OCI-M2 (cell line): ENCODE measurements around the gene RAB3C.
"Not testable (repeated sequence)": the region's sequence is repeated elsewhere in the genome, so short reads cannot be mapped to it uniquely, and the experiment has no call there.

Source experiments
- DNase-seq: peaks from one replicate; lab custom pipeline; 2025; ENCODE audit not compliant: unreplicated experiment; lab: John Stamatoyannopoulos, UW

RAB3C gene

DNA sequence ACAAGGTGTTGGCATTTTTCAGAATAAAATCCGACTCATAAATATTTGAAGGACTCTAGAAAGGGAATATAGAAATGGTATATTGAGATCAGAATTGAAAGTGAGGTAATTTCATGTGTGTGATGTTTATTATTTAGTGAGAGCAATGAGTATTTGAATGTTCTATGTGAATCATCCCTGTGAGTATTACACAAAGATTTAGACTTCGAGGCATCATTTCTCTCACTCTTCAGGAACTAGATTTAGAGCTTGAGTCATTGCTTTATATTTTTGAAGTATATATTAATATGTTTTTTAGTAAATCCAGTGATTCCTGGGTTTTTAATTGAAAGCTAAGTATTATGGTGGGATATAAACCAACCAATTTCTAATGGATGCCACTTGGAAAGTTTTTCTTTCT is 91.2 kb downstream of the RAB3C start:
- no peak for DNase-seq

DNA sequence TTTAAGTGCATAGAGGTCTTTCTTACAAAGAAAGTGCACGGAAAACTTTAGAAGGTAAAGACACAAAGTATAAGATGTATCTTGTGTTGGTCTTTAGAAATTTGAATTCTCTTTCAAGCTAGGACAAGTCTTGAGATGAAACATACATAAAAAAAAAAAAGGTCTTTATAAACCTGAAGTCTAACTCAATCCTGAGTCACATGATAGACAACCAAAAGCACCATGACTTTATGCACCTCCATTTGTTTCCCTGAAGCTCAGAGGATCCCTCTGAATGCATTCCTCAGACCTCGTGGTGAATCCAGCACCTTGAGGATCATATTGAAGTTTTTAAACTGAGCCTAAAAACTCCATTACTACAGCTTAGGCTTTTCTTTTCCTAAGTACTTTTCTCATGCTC is 91.8 kb downstream of the RAB3C start:
- DNase-seq, result no peak

DNA sequence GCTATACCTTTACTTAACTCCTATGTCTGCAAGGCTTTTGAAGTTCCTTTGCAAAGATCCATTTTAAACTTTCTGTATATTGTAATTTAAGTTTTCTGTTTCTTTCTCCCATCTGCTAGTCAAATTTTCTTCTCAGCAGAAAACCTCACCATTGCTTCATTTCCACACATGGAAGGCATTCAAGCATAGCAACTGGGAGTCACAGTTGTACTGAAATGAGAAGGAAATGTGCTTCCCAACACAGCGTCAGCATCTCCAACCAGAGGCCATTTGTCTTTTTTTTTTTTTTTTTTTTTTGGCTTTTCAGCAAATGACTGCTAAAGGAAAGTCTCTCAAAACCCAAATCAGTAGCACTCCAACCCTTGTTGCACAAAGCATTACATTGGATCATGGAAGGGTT is 92.5 kb downstream of the RAB3C start:
- DNase-seq, result no peak

DNA sequence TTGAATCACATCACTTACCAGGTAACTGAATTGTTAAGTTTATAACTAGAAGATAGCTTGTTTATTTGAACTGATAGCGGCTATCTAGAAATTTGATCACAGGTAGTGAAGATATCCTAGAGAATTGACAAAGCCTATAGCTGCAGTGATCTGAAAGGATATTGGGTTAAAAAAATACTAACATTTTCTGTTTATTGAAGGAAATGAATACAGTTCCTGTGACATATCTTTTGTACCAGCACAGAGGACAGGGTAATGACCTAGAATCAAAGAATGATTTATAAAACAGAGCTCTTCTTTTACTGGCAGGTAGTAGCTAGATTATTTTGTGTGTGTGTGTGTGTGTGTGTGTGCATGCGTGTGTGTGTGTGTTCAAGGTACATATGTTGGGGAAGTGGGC is 94.8 kb downstream of the RAB3C start:
- DNase-seq, result no peak

DNA sequence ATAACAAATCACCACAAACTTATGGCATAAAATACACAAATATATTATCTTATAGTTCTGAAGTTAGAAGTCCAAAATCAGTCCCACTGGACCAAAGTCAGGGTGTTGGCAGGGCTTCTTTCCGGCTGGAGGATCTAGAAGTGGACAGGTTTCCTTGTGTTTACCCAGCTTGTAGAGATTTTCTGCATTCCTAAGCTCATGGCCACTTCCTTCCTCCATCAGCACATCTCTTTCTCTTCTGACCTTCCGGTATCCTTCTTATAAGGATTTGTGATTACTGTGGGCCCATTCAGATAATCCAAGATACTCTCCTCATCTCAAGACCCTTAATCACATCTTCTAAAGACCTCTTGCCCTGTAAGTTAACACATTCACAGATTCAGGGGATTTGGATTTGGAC is 97.6 kb downstream of the RAB3C start:
- no peak for DNase-seq

DNA sequence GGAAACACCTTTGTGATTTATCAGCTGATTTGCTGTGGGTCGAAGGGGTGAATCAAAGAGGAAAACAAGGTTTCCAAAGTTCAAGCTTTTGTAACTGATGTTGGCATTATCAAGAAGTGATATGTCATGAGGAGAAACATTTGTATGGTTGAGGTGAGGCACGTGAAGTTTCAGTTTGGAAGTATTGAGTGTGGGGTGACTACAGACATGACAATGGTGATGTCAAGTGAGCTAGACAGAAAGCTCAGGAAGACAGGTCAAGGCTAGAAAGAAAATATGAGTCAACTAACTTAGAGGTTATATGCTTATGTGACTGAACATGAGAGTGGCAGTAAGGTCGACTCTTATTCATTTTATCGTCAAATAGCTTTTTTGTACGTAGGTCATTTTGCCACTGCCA is 99.1 kb downstream of the RAB3C start:
- no peak for DNase-seq

DNA sequence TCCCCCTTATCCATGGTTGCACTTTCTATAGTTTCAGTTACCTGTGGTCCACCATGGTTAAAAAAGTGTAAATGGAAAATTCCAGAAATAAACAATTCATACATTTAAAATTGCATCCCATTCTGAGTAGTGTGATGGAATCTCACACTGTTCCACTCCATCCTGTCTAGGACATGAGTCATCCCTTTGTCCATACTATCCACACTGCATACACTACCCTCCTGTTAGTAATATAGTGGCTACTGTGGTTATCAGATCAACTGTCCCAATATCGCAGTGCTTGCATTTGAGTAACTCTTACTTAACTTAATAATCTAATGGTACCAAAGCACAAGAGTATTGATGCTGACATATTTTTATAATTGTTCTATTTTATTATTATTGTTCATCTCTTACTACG is 100.7 kb downstream of the RAB3C start:
- DNase-seq, result no peak

DNA sequence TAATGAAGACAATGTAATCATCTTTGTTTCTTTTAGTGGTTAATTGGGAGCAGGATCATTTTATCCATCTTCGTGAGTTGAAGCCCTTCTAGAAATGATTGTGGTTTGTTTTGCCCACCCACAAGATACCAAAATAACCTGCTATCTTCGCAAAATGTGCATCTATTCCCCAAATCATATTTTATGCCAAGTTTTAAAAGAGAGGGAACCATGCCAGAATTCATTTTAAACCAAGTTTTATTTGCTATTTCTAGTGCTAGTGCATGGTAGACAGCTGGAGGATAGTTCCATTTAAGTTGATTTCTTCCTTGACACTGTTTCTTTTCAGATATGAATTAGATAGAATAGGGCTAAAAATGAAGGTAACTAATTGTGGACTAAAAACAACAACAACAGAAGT is 104.2 kb downstream of the RAB3C start:
- no peak for DNase-seq

DNA sequence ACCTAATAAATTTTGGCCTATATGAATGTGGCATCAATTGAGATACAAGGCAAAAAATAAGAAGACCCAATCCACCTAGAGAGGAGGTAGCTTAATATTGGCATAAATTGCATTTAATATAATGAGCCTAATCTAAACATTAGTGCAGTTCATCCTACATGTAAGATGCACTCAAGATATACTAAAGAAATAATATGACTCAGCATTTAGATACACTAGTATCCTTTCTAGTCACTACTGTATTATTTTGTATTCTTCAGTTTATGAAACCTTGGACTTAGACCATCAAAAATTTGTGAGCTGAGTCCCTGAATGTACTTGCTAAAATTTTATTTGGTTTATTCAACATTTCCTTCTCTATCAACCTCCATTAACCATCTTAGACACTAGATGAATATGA is 104.7 kb downstream of the RAB3C start:
- DNase-seq, result no peak

DNA sequence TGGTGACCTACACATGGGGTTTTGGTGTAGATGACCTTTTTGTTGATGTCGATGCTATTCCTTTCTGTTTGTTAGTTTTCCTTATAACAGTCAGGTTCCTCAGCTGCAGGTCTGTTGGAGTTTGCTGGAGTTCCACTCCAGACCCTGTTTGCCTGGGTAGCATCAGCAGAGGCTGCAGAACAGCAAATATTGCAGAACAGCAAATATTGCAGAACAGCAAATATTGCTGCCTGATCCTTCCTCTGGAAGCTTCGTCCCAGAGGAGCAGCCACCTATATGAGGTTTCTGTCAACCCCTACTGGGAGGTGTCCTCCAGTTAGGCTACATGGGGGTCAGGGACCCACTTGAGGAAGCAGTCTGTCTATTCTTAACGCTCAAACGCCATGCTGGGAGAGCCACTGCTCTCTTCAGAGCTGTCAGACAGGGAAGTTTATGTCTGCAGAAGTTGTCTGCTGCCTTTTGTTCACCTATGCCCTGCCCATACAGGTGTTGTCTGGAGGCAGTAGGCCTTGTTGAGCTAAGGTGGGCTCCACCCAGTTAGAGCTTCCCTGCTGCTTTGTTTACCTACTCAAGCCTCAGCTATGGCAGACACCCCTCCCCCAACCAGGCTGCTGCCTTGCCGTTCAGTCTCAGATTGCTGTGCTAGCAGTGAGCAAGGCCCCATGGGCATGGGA is 116.3 kb downstream of the RAB3C start:
- not testable (repeated sequence) for DNase-seq

DNA sequence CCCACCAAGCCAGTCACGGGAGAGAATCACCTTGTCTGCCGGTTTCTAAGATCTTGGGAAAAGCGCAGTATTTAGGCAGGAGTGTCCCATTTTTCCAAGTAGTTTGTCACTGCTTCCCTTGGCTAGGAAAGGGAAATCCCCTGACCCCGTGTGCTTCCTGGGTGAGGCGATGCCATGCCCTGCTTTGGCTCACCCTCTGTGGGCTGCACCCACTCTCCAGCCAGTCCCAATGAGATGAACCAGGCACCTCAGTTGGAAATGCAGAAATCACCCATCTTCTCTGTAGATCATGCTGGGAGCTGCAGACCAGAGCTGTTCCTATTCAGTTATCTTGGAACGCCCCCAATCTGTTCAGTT is 116.9 kb downstream of the RAB3C start:
- no peak for DNase-seq

DNA sequence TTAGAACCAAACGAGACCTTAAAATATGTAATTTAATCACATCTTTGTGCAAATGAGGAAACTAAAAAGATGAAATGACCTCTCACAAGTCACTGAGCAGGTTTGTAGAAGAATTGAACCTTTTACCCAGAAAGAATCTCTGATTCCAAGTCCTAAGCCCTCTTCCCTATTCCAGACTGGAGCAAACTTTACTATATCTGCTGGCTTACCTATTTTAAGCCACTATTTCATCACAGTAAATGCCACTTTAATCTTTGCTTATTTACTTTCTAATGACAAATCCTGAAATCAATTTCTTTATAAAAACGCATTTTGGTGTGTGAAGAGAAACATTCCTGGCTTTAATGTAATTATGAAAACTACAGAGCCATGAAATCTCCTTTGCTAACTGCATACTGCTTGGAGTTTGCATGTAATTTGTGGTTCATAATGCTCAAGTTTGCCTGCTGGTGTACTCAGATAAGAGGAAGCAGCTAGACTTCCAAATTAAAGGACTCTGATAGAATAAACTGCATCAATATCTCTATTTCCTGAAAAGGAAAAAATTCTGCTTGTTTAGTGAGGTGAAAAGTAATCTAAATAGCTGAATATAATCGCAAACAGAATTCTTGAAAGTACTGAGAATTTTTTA is 121.2 kb downstream of the RAB3C start:
- DNase-seq, result no peak

DNA sequence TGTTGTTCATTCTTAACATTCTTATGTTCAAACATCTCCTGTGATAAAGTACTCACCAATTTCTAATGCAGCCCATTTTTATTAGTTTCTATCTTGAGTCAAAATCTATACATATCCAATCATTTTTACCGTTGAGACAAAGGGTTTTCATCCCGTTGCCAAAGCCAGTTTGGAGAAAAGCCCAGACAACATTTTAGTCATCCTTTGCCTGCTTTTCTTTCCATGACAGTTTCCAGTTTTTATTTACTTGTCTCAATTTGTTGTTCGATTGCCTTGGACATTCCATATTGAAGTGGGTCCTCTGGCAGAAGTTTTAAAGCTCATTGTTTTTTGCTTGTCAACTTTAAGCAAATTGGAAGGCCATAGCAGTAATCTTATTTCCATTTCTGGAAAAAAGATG is 123.9 kb downstream of the RAB3C start:
- no peak for DNase-seq

DNA sequence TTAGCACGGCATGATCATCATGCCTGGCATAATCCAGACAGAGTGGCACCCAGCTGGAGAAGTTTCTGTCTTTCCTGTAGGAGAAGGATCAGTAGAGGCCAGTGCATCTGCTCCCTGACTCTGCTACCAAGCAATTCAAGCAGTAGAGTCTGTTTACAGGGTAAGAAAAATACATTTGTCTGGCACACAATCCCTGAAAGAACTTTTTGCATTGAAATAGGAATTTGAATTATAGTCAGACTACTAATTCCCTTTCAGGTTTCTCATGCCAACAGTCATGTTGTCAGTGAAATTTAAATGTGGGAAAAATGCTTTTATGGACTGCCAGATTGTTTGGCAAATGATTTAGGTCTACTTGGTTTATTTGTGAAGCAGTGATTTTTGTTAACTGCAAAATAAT is 125.6 kb downstream of the RAB3C start:
- DNase-seq, result no peak

DNA sequence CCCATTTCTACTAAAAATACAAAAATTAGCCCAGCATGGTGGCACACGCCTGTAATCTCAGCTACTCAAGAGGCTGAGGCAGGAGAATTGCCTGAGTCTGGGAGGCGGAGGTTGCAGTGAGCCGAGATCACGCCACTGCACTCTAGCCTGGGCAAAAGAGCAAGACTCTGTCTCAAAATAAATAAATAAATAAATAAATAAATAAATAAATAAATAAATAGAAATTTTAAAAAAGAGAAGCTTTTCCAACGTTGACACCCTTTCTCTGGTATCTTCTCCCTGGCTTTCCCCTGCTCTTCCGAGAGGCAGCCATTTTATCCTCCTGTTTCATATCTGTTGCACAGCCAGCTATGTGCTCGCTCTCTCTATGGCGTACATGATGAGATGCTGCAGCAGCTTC is 127.5 kb downstream of the RAB3C start:
- DNase-seq, result not testable (repeated sequence)

DNA sequence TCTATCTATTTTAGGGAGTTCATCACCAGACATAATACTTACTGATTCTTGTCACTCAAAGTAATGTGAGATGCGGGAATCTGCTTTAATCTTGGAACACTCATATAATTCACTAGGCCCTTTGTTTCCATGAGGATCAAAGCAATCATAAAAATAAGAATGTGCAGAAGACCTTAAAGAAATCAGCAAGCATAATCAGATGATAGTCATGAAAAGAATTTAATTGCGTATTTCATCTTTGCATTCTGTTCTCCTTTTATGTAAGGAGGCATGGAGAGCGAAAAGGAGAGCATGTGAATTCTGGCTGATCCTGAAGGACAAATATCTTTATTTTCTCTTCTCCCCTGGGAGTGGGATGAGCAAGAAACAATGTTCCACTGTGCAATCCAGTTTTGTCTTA is 128.0 kb downstream of the RAB3C start:
- no peak for DNase-seq

DNA sequence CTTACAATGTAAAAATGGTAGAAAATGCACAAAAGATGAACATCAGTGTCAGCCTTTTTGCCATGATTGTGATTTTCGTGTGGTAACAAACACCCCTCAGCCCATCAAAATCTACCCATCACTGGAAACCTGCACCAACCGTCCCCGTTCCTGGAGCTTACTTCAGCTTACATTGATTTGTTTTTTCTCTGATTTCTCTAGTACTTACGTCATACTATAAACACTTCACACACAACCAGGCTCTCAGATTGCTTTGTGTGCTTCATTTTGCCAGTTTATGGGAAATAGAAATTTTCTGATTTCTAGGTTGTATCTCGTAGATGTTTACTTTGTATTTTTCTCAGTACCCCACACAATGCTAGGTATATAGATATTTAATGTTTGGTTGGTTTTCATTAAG is 129.1 kb downstream of the RAB3C start:
- DNase-seq, result no peak

DNA sequence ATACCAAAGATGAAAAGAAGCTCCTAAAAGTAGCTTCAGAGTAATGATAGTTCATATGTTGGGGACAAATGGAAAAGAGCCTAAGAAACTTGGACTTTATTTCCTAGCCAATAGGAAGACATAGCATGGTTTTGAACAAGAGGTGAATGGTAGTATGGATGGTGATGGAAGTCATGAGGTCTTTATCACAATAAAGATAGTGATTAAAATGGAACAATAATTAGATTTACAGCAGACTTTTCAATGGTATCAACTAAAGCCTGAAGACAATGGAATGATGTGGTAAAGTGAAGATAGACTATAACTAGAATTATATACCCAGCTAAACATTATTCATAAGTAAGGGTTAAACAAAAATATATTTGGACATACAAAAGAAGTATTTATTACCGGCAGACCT is 131.2 kb downstream of the RAB3C start:
- DNase-seq, result no peak

DNA sequence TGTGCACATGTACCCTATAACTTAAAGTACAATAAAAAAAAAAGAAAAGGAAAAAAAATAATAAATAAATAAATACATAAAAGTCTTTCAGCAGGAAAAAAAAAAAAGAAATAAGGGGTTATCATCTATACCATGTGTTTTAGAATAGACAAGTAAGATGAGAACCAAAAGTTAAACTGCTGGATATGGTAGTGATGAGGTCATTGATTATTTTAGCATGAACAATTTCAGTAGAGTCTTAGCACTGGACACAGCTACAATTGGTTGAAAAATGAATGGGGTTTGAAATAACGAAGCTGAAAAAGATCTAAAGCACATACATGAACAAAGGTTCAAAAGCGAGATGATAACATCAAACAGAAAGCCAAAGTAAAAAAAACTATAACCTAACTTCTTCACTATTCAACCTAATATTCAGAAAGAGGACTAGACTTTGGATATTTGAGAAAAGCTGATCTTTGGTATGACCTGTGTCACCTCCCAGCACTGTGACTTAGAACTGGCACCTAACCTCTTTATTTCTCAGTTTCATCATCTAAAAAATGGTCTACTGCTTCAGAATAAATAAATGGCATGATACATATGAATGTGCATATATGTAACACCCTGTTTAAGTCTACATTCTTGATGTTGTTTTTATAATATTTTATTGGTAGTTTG is 133.3 kb downstream of the RAB3C start:
- no peak for DNase-seq

DNA sequence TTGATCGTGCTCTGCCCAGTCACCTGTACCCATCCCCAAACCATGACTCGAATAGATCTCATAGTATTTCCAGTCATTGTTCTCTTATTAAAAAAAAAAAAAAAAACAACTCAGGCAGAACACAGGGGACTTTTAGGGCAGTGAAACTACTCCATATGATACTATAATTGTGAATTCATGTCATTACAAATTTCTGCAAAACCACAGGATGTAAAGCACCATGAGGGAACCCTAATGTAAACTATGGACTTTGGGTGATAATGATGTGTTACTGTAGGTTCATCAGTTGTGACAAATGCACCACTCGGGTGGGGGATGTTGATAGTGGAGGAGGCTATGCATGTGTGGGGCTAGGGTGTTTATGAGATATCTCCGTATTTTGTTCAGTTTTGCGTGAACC is 133.8 kb downstream of the RAB3C start:
- no peak for DNase-seq

DNA sequence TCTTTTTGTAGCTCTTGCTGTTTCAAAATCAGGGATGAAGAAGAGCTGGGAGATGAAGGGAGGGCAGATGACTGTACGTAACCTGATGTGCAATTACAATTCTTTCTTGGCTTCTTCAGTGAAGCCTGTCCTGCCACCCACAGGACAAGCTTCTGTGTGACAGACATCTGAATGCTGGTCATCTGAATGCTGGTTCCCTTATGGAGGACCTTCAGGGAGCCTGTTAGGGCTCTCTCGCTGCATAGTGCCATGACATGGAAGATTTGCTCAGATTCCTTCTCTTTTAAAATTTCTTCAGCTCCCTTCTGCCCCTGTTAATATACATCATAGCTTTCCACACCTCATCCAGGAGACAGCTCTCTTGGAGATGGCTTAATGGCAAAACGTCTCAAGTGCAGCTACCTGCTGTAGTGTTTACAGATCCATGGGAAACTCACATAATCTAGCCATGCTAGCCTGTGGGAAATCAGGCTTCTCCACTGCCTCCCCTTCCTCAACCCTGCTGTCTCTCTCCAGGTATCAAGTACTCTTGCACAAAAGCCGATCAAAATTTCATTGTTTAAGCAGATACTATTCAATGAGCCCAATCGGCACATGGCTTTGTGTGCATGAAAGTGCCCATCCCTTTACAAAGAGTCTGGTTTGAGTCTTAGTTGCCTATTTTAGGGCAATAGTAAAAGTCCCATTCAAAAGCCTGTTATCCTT is 134.6 kb downstream of the RAB3C start:
- DNase-seq, result no peak
